ENCODE measurements around the gene AKT2. TPM values are rescaled to one million over a fixed set of nuclear protein-coding genes. Genes with fewer than 3 reads are reported as not detected.
A peak's percentile ranks its signal among the peaks of the same experiment; 100 is the strongest.

Gene AKT2
- total RNA-seq, 1 donor from 2014 or later = 85.1 TPM

- Mint-ChIP-seq H3K27me3 (ENCODE audit: insufficient read depth, low read depth) (peaks cover 7% of the 10 kb centered on the region), H3K4me3 (no peak overlapping the region), H3K36me3 (peaks cover 4% of the 10 kb centered on the region), H3K27ac (no peak overlapping the region), H3K9me3 (no peaks in the 10 kb centered on the region), H3K4me1 (peaks cover 32% of the 10 kb centered on the region)
- Histone ChIP-seq H3K4me2 (no peak overlapping the region), H3K36me3 (no peaks in the 10 kb centered on the region), H3K27ac (no peak overlapping the region), H3K4me1 (peaks cover 8% of the 10 kb centered on the region), H3K4me3 (no peak overlapping the region), H4K20me1 (ENCODE audit: low read depth) (peaks cover 70% of the 10 kb centered on the region), H3K9ac (no peak overlapping the region), H3K27me3 (no peaks in the 10 kb centered on the region), H3F3A (ENCODE audit: low read depth) (no peaks in the 10 kb centered on the region), H2AFZ (replicated peaks) (no peak overlapping the region), H3K9me3 (ENCODE audit: low read depth) (no peaks in the 10 kb centered on the region), H3K79me2 (ENCODE audit: low read depth) (peaks cover 97% of the 10 kb centered on the region)
- no peak for DNase-seq (ENCODE audit: low spot score)
- TF ChIP-seq EZH2 (IDR thresholded peaks at IDR 0.05) (no peak), CTCF (IDR thresholded peaks at IDR 0.05) (no peak), EZH2phosphoT487 (IDR thresholded peaks at IDR 0.05) (no peak)
These were observed 10.3 kb downstream of the AKT2 start for GRCh38 chr19:40274585-40275544.

- H3K27me3 Mint-ChIP-seq (ENCODE audit: insufficient read depth, low read depth) = peaks cover 7% of the 10 kb centered on the region
- no peak overlapping the region for H2AFZ ChIP-seq (replicated peaks)
- peaks cover 38% of the 10 kb centered on the region for H3K4me1 Mint-ChIP-seq
- H3K4me3 Mint-ChIP-seq = no peak overlapping the region
- no peak for TF ChIP-seq EZH2phosphoT487 (IDR thresholded peaks at IDR 0.05)
- no peak for TF ChIP-seq CTCF (IDR thresholded peaks at IDR 0.05)
- no peak for TF ChIP-seq EZH2 (IDR thresholded peaks at IDR 0.05)
- no peak for DNase-seq (ENCODE audit: low spot score)
- peaks cover 8% of the 10 kb centered on the region for H3K4me1 ChIP-seq
- peaks cover 69% of the 10 kb centered on the region for H4K20me1 ChIP-seq (ENCODE audit: low read depth)
- no peak overlapping the region for H3K4me3 ChIP-seq
- no peaks in the 10 kb centered on the region for H3K9me3 ChIP-seq (ENCODE audit: low read depth)
- no peak overlapping the region for H3K9ac ChIP-seq
- no peaks in the 10 kb centered on the region for H3K27me3 ChIP-seq
- H3K27ac Mint-ChIP-seq = peak overlapping the region; percentile 11
- no peak overlapping the region for H3K4me2 ChIP-seq
- H3K9me3 Mint-ChIP-seq = no peaks in the 10 kb centered on the region
- H3K27ac ChIP-seq = no peak overlapping the region
- no peaks in the 10 kb centered on the region for H3F3A ChIP-seq (ENCODE audit: low read depth)
- H3K79me2 ChIP-seq (ENCODE audit: low read depth) = peaks cover 95% of the 10 kb centered on the region
- peaks cover 7% of the 10 kb centered on the region for H3K36me3 Mint-ChIP-seq
- no peaks in the 10 kb centered on the region for H3K36me3 ChIP-seq
These were observed 11.4 kb downstream of the AKT2 start for GRCh38 chr19:40273469-40274360.

GRCh38 chr19:40272261-40272660, 12.9 kb downstream of the AKT2 start:
- Mint-ChIP-seq H3K4me3 (no peak overlapping the region), H3K27me3 (ENCODE audit: insufficient read depth, low read depth) (peaks cover 8% of the 10 kb centered on the region), H3K9me3 (no peaks in the 10 kb centered on the region), H3K4me1 (peaks cover 29% of the 10 kb centered on the region), H3K36me3 (peaks cover 7% of the 10 kb centered on the region), H3K27ac (no peak overlapping the region)
- H2AFZ ChIP-seq (replicated peaks) = no peak overlapping the region
- H4K20me1 ChIP-seq (ENCODE audit: low read depth) = peaks cover 58% of the 10 kb centered on the region
- peaks cover 8% of the 10 kb centered on the region for H3K4me1 ChIP-seq
- H3K4me3 ChIP-seq = no peak overlapping the region
- no peaks in the 10 kb centered on the region for H3K36me3 ChIP-seq
- TF ChIP-seq EZH2phosphoT487 (IDR thresholded peaks at IDR 0.05) (no peak), CTCF (IDR thresholded peaks at IDR 0.05) (no peak), EZH2 (IDR thresholded peaks at IDR 0.05) (no peak)
- peaks cover 92% of the 10 kb centered on the region for H3K79me2 ChIP-seq (ENCODE audit: low read depth)
- H3K27me3 ChIP-seq = no peaks in the 10 kb centered on the region
- H3K27ac ChIP-seq = no peak overlapping the region
- H3K9me3 ChIP-seq (ENCODE audit: low read depth) = no peaks in the 10 kb centered on the region
- no peak overlapping the region for H3K4me2 ChIP-seq
- DNase-seq (ENCODE audit: low spot score) = no peak
- no peak overlapping the region for H3K9ac ChIP-seq
- no peaks in the 10 kb centered on the region for H3F3A ChIP-seq (ENCODE audit: low read depth)
